A673 (cell line): ENCODE results near the gene METTL16. TPM values are rescaled to one million over a fixed set of nuclear protein-coding genes. Genes with fewer than 3 reads are reported as not detected.

Experiments used
- BruUV-seq: library from RNA; stranded (reverse); fragments of 400-500 nt; replicated peaks from 2 replicates; lab custom pipeline; 2021; lab: Mats Ljungman, UMichigan
- CTCF ChIA-PET: fragments of 300-600 bp; sonication (Branson Sonifier 250); formaldehyde crosslinking; loops from one replicate; lab custom pipeline; 2022; ENCODE audit warnings: antibody characterized with exemption; lab: Charles Lee
- POLR2A ChIA-PET: fragments of 300-600 bp; sonication (Branson Sonifier 250); formaldehyde crosslinking; loops from one replicate; lab custom pipeline; 2022; ENCODE audit warnings: antibody characterized with exemption; ENCODE audit not compliant: low non-redundant PET; lab: Charles Lee
- DNase-seq: peaks from one replicate; pipeline ENCODE4 v3.0.0-alpha.2; 2015; ENCODE audit warnings: low spot score
- H3K27ac ChIP-seq: fragments of 200-600 bp; sonication (generic); 2 replicates; pipeline ENCODE4 v1.5.1; 2016; ENCODE audit warnings: mixed run types, low read depth, mild to moderate bottlenecking, mixed read lengths, antibody characterized with exemption, low read length; ENCODE audit not compliant: poor library complexity, severe bottlenecking
- H3K27me3 ChIP-seq: fragments of 200-600 bp; sonication (generic); replicated peaks from 2 replicates; pipeline ENCODE4 v1.6.1; 2017; ENCODE audit warnings: mixed run types, low read depth, mild to moderate bottlenecking, mixed read lengths, antibody characterized with exemption, low read length; ENCODE audit not compliant: insufficient read depth, poor library complexity
- H3K36me3 ChIP-seq: fragments of 200-600 bp; sonication (generic); 2 replicates; pipeline ENCODE4 v1.6.1; 2016; ENCODE audit warnings: mixed run types, mild to moderate bottlenecking, mixed read lengths, antibody characterized with exemption, low read length; ENCODE audit not compliant: insufficient read depth, poor library complexity, severe bottlenecking
- H3K4me1 ChIP-seq: fragments of 200-600 bp; sonication (generic); 2 replicates; pipeline ENCODE4 v1.6.1; 2017; ENCODE audit warnings: mixed run types, mild to moderate bottlenecking, mixed read lengths, antibody characterized with exemption, low read length; ENCODE audit not compliant: insufficient read depth, poor library complexity, severe bottlenecking
- H3K4me3 ChIP-seq: fragments of 200-600 bp; sonication (generic); 2 replicates; pipeline ENCODE4 v1.5.1; 2016; ENCODE audit warnings: low read depth, mixed run types, mild to moderate bottlenecking, mixed read lengths, low read length; ENCODE audit not compliant: poor library complexity, severe bottlenecking
- H3K9me3 ChIP-seq: fragments of 200-600 bp; sonication (generic); 2 replicates; pipeline ENCODE4 v1.6.1; 2016; ENCODE audit warnings: mixed run types, low read depth, mild to moderate bottlenecking, mixed read lengths, antibody characterized with exemption, low read length; ENCODE audit not compliant: poor library complexity, severe bottlenecking
- EZH2 ChIP-seq: fragments of 200-600 bp; sonication (generic); IDR thresholded peaks from 2 replicates; pipeline ENCODE4 v1.6.1; 2017; ENCODE audit warnings: borderline replicate concordance, low read depth, mild to moderate bottlenecking, mixed read lengths, antibody characterized with exemption, low read length; ENCODE audit not compliant: poor library complexity, severe bottlenecking
- intact Hi-C: fragments of 100-400 bp; cut with micrococcal nuclease; formaldehyde crosslinking; loops from one replicate; pipeline ENCODE4 v1.10.0; 2022; ENCODE audit not compliant: unreplicated experiment
- total RNA-seq: library from RNA; stranded (reverse); gene quantifications from 2 replicates; pipeline ENCODE4 v1.2.3, GENCODE V29; 2021
- TF ChIP-seq, protein P1 (sequence below): fragments of 300-800, 200-600 bp; sonication (generic); conservative IDR thresholded peaks from 2 replicates; pipeline ENCODE4 v1.5.1; 2017; ENCODE audit warnings: low read depth, mild to moderate bottlenecking, antibody characterized with exemption, low read length, moderate library complexity, mixed read lengths

METTL16 gene
- total RNA-seq, 1 experiment from 2014 or later = 50.8 TPM

DNA sequence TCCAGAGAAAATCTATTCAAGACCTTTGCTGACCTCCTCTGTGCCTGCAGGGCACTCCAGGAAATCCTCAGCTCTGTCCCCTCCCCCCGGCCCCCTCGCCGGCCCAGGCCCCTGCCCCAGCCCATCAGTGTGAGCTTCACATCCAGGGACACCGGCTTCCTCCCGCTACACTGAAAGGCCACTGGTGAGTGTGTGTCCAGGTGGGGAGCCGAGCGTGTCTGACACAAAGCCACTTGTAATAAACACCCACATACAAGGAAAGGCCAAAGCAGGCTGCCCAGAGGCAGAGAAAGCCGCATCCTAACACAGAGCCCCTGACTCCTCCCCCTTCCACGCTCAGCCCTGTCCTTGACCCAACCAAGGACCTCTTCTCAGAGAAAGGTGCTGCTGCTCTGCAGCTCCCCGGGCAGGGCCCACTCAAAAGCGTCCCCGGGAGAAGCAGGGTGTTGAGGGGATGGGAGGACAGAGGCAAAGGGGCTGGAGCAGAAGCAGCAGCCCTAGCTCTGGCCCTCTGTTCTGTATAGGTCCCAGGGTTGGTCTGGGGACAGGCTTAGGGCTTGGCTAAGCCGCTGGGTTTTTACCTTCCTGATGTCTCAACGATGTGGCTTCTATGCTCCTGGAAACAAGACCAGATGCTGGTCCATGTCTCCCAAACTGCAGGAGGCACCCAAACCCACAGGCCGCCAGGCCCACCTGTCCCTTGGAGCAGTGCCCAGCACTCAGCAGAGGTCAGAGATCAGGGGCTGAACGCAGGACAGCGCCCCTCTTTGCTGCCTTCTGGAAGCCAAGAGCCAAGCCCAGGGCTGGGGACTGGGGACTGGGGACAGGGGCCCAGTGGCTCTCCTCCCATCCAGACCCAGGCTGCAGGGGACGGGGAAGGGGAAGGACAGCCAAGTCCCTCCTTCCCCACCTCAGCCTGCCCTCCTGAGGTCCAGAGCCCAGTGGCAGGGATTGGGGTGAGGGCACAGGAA, 126.2 kb downstream of the METTL16 start:
- Histone ChIP-seq H3K27ac (no peak overlapping the region), H3K4me1 (no peaks in the 10 kb centered on the region), H3K36me3 (peaks cover 11% of the 10 kb centered on the region), H3K27me3 (no peaks in the 10 kb centered on the region), H3K9me3 (no peaks in the 10 kb centered on the region), H3K4me3 (no peak overlapping the region)
- intact Hi-C loops = loop anchor here (10.0 kb wide), 1 partner anchor 299 kb away; no protein-coding TSS in a partner anchor
- POLR2A ChIA-PET = no interaction called here
- no TSS peak for BruUV-seq
- CTCF ChIA-PET = interaction anchor here (0.6 kb wide), 1 partner anchor 31 kb away, joined by 3 read pairs; no protein-coding TSS in a partner anchor
- no peak for DNase-seq
- TF ChIP-seq EZH2 = no peak
- TF ChIP-seq, protein P1, sequence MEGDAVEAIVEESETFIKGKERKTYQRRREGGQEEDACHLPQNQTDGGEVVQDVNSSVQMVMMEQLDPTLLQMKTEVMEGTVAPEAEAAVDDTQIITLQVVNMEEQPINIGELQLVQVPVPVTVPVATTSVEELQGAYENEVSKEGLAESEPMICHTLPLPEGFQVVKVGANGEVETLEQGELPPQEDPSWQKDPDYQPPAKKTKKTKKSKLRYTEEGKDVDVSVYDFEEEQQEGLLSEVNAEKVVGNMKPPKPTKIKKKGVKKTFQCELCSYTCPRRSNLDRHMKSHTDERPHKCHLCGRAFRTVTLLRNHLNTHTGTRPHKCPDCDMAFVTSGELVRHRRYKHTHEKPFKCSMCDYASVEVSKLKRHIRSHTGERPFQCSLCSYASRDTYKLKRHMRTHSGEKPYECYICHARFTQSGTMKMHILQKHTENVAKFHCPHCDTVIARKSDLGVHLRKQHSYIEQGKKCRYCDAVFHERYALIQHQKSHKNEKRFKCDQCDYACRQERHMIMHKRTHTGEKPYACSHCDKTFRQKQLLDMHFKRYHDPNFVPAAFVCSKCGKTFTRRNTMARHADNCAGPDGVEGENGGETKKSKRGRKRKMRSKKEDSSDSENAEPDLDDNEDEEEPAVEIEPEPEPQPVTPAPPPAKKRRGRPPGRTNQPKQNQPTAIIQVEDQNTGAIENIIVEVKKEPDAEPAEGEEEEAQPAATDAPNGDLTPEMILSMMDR = no peak

DNA sequence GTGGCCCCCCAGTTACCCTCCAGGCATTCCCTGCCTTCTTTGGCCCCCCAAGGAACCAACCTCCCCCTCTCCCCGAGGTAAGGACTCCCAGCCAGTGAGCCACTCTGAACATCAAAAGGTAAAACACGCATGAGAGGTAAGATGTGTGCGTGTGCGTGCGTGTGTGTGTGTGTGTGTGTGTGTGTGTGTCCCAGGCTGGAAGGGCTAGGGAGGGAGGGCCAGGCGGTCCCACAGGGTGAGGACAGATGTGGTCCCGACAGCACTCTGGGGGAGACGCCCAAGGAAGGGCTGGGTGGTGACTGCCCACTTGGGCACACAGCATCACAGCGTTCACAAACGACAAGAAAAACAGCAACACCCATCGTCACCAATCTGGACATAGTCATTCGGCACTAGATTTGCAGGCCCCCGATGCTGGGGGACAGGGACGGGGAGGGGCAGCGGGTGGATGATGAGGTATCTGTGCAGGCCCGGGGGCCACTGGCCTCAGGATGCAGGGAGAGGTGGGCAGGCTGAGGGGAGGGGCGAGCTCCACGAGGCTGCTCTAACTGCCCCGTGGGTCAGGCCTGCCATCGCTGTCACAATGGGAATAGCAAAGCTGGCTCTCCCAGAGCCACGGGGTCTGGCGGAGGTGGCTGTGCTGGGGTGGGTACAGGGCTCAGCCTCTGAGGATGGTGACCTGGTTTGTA, 127.1 kb downstream of the METTL16 start:
- BruUV-seq = no TSS peak
- DNase-seq = no peak
- intact Hi-C loops = loop anchor here (10.0 kb wide), 1 partner anchor 300 kb away; no protein-coding TSS in a partner anchor
- Histone ChIP-seq H3K4me1 (no peaks in the 10 kb centered on the region), H3K36me3 (peaks cover 17% of the 10 kb centered on the region), H3K4me3 (no peak overlapping the region), H3K27ac (no peak overlapping the region), H3K9me3 (no peaks in the 10 kb centered on the region), H3K27me3 (no peaks in the 10 kb centered on the region)
- ChIA-PET CTCF (no interaction called here), POLR2A (no interaction called here)
- TF ChIP-seq, protein P1 = no peak
- TF ChIP-seq EZH2 = no peak

DNA sequence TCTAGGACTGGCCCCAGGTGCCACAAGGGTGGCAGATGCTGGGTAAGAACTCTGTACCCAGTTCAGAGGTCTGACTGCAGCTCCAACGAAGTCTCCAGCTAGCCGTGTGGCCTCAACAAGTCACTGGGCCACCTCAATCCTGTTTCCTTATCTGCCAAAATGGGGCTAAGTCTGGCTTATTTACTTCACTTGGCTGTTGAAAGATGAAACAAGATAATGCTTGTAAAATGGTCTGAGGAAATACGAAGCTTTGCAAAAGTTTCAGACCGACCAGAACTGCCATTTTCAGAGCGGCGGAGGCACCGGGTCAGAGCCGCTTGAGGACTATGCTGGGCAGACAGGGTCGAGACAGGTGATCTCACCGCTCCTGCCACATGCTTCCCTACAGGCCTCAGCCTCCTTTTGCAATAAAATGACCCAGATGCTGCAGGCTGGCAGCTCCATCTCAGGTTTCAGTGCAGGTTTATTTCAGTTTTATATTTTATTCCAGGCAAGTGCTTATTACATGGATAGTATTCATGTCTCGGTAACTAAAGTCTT, 128.0 kb downstream of the METTL16 start:
- intact Hi-C loops = loop anchor here (10.0 kb wide), 1 partner anchor 301 kb away; no protein-coding TSS in a partner anchor
- BruUV-seq = no TSS peak
- Histone ChIP-seq H3K4me3 (no peak overlapping the region), H3K27ac (no peak overlapping the region), H3K27me3 (no peaks in the 10 kb centered on the region), H3K9me3 (no peaks in the 10 kb centered on the region), H3K36me3 (peaks cover 24% of the 10 kb centered on the region), H3K4me1 (no peaks in the 10 kb centered on the region)
- ChIA-PET POLR2A (no interaction called here), CTCF (interaction anchor here (3.5 kb wide), 1 partner anchor 33 kb away, joined by 79 read pairs; no protein-coding TSS in a partner anchor)
- no peak for DNase-seq
- no peak for TF ChIP-seq EZH2
- TF ChIP-seq, protein P1 = no peak
